Activated gamma-delta T cell (primary cell): ENCODE measurements around the gene STAC.
"Not testable (repeated sequence)": the region's sequence is repeated elsewhere in the genome, so short reads cannot be mapped to it uniquely, and the experiment has no call there.

Experiments
- DNase-seq: peaks from one replicate; lab custom pipeline; 2025; lab: John Stamatoyannopoulos, UW

STAC gene

DNA sequence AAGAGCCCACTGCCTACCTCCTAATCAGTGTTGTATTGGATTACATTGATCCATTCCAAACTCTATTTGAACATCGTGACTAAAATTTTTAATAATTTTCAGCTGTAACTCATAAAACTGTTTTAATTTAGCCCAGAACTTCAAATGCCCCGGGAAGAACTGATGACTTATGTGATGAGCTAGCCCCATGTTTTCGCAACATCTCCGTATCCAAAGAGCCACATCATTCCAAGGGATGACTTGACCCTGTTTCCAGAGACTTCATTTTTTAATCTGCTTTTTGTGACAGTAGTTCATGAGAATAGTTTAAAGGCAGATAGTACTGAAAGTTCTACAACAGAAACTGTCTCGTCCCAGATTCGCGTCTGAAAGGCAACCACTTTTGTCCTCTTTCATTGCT, 97.4 kb downstream of the STAC start:
- DNase-seq = no peak

DNA sequence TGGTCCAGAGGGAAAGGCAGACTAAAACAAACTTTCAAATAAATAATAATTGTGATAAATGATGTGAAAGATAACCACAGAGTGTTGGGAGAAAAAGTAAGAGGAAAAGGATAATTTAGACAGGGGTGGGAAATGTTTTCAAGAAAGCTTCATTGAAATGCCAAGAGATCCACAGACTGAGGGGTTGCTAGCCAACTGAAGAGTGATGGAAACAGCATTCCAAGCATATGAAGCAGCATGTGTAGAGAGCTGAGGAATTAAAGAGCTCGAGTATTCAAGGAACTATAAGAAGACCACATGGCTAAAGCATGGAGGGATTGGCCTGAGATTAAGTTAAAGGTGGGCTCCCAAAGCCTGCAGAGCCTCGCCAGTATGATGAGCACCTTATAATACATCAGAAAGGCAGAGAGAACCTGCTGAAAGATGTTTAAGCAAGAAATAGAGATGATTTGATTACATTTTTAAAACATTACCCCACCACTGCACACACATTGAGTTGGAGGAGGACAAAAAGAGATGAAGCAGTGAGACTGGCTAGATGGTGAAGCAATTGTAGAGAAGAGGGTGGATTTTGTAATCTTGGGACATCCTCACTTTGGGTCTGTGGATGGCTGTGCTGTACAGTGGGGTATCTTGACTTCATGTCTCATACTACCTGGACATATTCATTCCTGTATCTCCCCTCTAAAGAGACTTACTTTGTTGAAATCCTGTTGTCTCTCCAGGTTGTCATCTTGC, 100.8 kb downstream of the STAC start:
- DNase-seq = no peak

DNA sequence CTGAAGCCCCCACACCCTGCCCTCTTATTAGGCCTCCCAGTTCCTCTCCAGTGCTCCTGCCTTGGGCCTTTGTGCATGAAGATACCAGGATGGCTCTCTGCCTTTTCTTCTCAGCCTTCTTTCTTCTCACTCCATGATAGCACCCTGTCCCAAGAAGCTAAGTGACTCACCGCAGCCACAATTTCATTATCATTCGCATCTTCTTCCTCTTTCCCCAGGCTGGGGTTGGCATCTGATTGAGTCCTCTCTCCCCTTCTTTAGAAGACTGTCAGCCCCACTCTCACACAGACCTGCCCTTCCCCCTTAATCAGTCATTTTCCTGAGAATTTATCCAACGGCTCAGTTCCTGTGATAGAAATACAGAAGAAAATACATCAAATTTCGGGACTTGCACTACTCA, 102.0 kb downstream of the STAC start:
- DNase-seq = no peak

DNA sequence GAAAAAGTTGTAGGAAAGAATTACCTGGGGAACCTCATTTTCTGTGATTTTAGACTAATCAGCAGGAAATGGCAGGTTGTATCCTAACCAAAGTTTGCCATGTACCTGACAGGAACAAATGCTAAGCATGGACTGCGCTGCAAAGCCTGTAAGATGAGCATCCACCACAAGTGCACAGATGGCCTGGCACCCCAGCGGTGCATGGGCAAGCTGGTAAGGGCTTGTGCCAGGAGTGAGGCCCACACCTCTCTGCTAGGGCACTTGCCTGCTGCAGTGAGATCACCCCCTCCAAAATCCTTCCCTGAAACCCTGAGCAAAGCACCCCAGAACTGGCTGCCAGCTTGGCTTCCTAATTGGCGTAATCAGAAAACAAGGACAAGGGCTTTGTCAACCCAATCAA, 102.6 kb downstream of the STAC start:
- no peak for DNase-seq

GRCh38 chr3:36483709-36484108, 103.4 kb downstream of the STAC start:
- DNase-seq = no peak

- DNase-seq = no peak
These were observed 104.1 kb downstream of the STAC start for GRCh38 chr3:36484386-36484785.

DNA sequence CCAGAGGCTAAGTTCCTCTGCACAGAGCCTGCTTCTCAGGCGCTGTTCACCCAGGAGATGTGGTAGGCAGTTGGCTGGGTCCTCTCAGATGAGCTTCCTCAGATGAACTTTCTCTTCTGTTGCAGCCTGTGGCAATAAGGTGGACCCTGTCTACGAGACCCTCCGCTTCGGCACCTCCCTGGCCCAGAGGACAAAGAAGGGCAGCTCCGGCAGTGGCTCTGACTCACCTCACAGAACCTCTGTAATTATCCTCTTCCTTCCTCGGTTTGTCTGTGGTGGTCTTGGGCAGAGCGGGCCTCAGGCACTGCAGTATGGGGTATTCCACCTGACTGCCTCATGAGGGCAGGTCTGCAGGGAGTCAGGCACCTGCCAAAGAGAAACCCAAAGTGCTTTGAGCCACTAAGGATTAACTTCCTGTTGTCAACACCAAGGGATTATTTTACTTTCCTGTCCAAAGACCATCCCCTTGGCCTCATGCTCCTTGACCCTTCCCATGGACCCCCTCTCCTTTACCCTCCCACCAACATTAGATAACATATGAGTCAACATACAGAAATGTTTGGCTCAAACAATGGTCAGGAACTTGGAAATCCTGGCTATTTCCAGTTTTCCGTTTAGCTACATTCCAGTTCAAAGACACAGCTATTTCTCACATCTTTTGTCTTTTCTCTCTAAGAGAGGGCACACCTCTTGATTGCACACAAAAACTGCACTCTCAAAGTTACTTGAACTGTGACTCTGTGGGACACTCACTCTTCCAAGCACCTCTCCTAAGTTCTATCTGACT, 105.9 kb downstream of the STAC start:
- DNase-seq = no peak

DNA sequence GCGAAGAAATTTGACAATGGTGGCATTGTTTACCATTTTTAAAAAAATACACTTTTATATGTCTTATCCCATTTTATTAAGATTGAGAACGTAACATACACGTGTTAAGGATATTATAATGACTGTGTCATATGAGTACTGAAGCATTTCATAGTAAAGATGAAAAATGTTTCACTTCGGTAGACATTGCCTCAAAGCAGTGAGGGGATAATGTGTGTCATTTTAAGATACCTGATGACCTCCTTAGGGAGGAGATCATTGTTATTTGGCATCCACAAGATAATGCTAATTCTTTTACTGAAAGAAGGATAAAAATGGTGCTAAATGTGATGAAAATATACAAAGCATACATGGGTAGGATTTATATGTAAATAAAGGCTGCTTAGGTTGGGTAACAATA, 107.3 kb downstream of the STAC start:
- DNase-seq = no peak

DNA sequence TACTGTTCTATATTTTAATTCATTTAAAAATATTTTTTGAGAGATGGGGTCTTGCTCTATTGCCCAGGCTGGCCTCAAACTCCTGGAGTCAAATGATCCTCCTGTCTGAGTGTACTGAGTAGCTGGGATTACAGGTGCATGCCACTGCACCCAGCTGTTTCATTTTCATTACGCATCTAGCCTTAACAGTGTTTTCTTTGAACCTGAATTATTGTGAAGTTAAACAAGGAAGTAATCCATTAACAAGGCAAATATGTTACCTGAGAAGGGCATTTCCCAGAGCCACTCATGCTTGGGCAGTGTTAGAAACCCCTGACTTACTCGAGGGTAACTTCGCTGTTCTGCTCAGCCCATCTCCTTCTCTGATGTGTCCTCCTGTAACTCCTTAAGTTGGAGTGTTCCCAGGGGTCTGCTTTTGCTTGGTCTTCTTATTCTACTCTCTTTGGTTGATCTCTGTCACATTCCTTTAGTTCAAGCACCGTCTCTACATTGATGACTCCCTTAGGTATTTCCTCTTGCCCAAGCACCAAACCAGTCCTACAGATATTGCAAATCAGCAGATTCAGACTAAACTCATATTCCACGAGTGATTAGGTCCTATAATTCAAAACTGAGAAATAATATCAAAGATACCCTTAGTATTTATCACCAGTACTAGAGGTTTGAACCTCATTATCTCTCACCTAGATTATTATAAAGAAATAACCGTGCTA, 107.9 kb downstream of the STAC start:
- DNase-seq = no peak

- no peak for DNase-seq
These were observed 108.8 kb downstream of the STAC start for GRCh38 chr3:36489101-36489500.

- DNase-seq = no peak
These were observed 109.5 kb downstream of the STAC start for GRCh38 chr3:36489679-36490425.

DNA sequence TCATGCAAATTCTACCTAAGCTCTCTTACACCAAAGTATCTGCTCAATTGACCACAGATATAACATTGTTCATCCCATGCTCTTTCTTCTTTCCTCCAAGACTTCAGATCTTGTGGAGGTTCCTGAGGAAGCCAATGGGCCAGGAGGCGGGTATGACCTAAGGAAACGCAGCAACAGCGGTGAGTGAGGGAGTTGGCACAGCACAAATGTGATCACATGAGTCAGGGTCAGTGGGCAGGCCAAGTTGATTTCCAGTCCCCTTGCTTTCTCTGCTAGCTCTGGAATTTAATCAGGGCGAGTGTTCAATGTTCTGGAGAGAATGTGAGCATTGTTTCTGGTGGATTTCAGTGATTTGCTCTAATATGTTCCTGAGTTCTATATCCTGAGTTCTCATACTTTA, 112.7 kb downstream of the STAC start:
- no peak for DNase-seq

- DNase-seq = no peak
These were observed 114.3 kb downstream of the STAC start for GRCh38 chr3:36494461-36495109.

GRCh38 chr3:36496684-36497633, 116.7 kb downstream of the STAC start:
- DNase-seq = no peak

DNA sequence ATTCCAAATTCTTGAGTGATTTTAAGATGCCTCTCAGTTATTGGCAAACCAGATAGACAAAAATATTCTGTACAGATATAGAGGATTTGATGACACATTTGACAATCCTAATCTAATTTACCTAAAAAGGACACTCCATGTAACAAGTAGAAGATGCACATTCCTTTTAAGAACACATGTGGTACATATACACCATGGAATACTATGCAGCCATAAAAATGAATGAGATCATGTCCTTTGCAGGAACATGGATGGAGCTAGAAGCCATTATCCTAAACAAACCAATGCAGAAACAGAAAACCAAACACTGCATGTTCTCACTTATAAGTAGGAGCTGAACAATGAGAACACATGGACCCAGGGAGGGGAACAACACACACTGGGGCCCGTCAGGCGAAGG, 119.7 kb downstream of the STAC start:
- DNase-seq = not testable (repeated sequence)

GRCh38 chr3:36501616-36502015, 121.3 kb downstream of the STAC start:
- no peak for DNase-seq

DNA sequence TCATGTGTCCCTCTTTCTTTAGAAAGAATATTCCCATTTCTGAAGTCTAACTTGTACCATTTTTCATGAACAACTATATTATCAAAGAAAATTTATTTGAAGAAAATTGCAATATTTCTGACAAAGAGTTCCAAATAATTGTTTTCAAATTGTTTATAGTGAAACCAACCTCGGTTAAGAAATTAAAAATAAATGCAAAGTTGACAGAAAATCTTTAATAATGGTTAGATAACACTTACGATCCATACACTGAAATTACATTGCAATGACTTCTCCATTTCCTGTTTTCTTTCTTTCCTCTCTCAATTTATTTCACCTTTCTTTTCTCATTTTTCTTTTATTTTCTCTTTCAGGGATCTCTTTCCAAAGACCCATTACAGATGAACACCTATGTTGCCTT, 125.1 kb downstream of the STAC start:
- DNase-seq = no peak

DNA sequence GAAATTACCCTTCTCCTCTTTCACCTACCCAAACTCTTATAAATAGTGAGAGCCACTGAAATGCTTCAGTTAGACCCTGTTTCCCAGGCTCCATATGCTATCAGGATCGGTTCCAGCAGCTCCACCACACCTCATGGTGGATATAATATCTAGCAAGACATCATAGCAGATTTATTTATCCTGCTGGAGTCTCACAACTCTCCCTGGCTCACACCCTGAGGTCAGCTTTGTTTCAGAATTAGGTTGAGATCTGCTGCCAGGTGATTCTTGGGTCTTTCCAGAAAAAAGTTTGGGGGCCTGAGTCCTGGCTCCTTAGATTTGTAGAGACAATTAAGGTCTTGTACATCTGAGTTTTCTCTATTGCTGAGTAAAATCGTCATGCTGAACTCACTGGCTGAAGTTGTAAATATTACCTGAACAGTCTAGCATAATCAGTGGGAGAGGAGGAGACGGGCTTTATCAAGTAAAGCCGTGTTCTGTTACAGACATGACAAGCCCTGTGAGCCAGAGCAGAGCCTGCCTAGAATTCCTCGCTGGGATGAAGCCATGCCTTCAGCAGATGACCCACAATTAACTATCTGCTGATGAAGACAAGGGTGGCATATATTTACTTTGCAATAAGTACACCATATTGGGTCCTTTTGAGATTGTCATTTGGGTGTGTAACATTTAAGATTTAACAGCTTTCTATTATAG, 131.6 kb downstream of the STAC start:
- DNase-seq = no peak

DNA sequence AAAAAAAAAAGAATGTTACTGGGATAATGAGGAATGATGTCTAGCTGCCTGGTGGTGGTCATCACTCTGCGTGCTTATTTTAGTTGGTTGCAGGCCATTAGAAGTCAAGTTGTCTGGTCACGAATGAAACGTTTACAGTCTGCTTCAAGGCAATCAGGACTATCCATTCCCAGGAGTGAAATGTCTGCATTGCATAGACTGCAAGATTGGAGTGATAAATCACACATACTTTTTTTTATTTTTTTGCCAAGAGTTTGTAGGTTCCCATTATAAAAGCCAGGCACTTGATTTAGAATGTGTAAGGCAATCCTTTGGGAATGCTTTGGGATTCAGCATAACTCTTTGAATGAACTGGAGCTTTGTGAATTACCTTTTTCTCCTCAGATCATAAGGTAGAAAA, 132.3 kb downstream of the STAC start:
- no peak for DNase-seq

GRCh38 chr3:36514171-36514570, 133.9 kb downstream of the STAC start:
- DNase-seq = no peak
